ENCODE data around the gene STK11IP. TPM values are rescaled to one million over a fixed set of nuclear protein-coding genes. Genes with fewer than 3 reads are reported as not detected.
"Not testable (repeated sequence)": the region's sequence is repeated elsewhere in the genome, so short reads cannot be mapped to it uniquely, and the experiment has no call there.

The STK11IP gene
- total RNA-seq, 1 experiment from 2014 or later = 17.1 TPM

- peak; percentile 79 for DNase-seq (ENCODE audit: low read depth)
These were observed 48.2 kb downstream of the STK11IP start for GRCh38 chr2:219645631-219646527.

- DNase-seq (ENCODE audit: low read depth) = no peak
These were observed 50.5 kb downstream of the STK11IP start for GRCh38 chr2:219648176-219648575.

- DNase-seq (ENCODE audit: low read depth) = no peak
These were observed 51.3 kb downstream of the STK11IP start for GRCh38 chr2:219648963-219649362.

GRCh38 chr2:219650426-219651248 lies 53.0 kb downstream of the STK11IP start:
- DNase-seq (ENCODE audit: low read depth) = no peak

- DNase-seq (ENCODE audit: low read depth) = not testable (repeated sequence)
These were observed 54.0 kb downstream of the STK11IP start for GRCh38 chr2:219651656-219652055.

- DNase-seq (ENCODE audit: low read depth) = peak; percentile 83
These were observed 58.9 kb downstream of the STK11IP start for GRCh38 chr2:219656526-219656925.

GRCh38 chr2:219658196-219658846 lies 60.7 kb downstream of the STK11IP start:
- no peak for DNase-seq (ENCODE audit: low read depth)

GRCh38 chr2:219658874-219659273 lies 61.2 kb downstream of the STK11IP start:
- no peak for DNase-seq (ENCODE audit: low read depth)

GRCh38 chr2:219661197-219661954 lies 63.7 kb downstream of the STK11IP start:
- DNase-seq (ENCODE audit: low read depth) = no peak

GRCh38 chr2:219661955-219662395 lies 64.3 kb downstream of the STK11IP start:
- DNase-seq (ENCODE audit: low read depth) = peak; percentile 60

GRCh38 chr2:219662566-219662965 lies 64.9 kb downstream of the STK11IP start:
- no peak for DNase-seq (ENCODE audit: low read depth)

GRCh38 chr2:219663116-219663762 lies 65.6 kb downstream of the STK11IP start:
- DNase-seq (ENCODE audit: low read depth) = no peak

GRCh38 chr2:219664041-219664440 lies 66.4 kb downstream of the STK11IP start:
- no peak for DNase-seq (ENCODE audit: low read depth)

- no peak for DNase-seq (ENCODE audit: low read depth)
These were observed 67.3 kb downstream of the STK11IP start for GRCh38 chr2:219664944-219665343.

- no peak for DNase-seq (ENCODE audit: low read depth)
These were observed 68.3 kb downstream of the STK11IP start for GRCh38 chr2:219665926-219666325.

Small RNA genes within 50 kb of the gene (small RNA-seq; reads per million reads assigned to genes)
- gene MIR3132 (not detected), gene RN7SKP213 (not detected)

Other genes starting within 250 kb of the STK11IP start
- gene DNPEP, start 209.9 kb upstream of the STK11IP start, total RNA-seq (2014; rRNA removed; shearing (Covaris generic)) = 77.0 and 94.9 TPM in 2 replicates
- gene DES, start 179.5 kb upstream of the STK11IP start, total RNA-seq (2014; rRNA removed; shearing (Covaris generic)) = not detected in 2 replicates
- gene SPEG, start 163.0 kb upstream of the STK11IP start, total RNA-seq (2014; rRNA removed; shearing (Covaris generic)) = 20.6 and 23.0 TPM in 2 replicates
- gene GMPPA, start 99.0 kb upstream of the STK11IP start, total RNA-seq (2014; rRNA removed; shearing (Covaris generic)) = 40.0 and 47.8 TPM in 2 replicates
- gene ASIC4, start 83.4 kb upstream of the STK11IP start, total RNA-seq (2014; rRNA removed; shearing (Covaris generic)) = not detected in 2 replicates
- 126 and 132 TPM in 2 replicates for gene CHPF, start 54.0 kb upstream of the STK11IP start, total RNA-seq (2014; rRNA removed; shearing (Covaris generic))
- gene TMEM198, start 53.8 kb upstream of the STK11IP start, total RNA-seq (2014; rRNA removed; shearing (Covaris generic)) = 1.8 and 2.0 TPM in 2 replicates
- gene OBSL1, start 26.3 kb upstream of the STK11IP start, total RNA-seq (2014; rRNA removed; shearing (Covaris generic)) = 71.0 and 80.8 TPM in 2 replicates
- not detected in 2 replicates for gene INHA, start 25.5 kb upstream of the STK11IP start, total RNA-seq (2014; rRNA removed; shearing (Covaris generic))
- gene SLC4A3, start 29.8 kb downstream of the STK11IP start, total RNA-seq (2014; rRNA removed; shearing (Covaris generic)) = 5.8 and 7.9 TPM in 2 replicates

Measured in HT1080 (cell line).